Measurements from ENCODE around the gene UBAC2. TPM values are rescaled to one million over a fixed set of nuclear protein-coding genes. Genes with fewer than 3 reads are reported as not detected.
"Not testable (repeated sequence)": the region's sequence is repeated elsewhere in the genome, so short reads cannot be mapped to it uniquely, and the experiment has no call there.

The UBAC2 gene
- total RNA-seq, 1 donor from 2014 or later: 34.0 TPM

DNA sequence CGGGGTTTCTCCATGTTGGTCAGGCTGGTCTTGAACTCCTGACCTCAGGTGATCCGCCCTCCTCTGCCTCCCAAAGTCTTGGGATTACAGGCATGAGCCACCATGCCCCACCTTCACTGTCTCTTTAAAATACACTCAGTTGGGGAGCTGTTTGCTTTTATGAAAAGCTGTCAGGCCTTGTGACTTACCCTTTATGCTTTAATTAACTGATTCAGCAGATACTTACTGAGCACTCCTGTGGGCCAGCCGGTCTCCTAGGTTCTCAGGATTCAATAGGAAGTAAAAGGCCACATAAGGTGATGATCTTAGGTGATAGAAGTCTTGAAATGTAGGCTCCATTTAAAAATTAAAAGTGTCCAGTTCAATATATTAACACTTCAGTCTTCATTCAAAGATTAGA is 7.5 kb downstream of the UBAC2 start:
- intact Hi-C loops (cut with DNase I): no loop called here
- ATAC-seq: no peak
- DNase-seq (ENCODE audit: low spot score): no peak

DNA sequence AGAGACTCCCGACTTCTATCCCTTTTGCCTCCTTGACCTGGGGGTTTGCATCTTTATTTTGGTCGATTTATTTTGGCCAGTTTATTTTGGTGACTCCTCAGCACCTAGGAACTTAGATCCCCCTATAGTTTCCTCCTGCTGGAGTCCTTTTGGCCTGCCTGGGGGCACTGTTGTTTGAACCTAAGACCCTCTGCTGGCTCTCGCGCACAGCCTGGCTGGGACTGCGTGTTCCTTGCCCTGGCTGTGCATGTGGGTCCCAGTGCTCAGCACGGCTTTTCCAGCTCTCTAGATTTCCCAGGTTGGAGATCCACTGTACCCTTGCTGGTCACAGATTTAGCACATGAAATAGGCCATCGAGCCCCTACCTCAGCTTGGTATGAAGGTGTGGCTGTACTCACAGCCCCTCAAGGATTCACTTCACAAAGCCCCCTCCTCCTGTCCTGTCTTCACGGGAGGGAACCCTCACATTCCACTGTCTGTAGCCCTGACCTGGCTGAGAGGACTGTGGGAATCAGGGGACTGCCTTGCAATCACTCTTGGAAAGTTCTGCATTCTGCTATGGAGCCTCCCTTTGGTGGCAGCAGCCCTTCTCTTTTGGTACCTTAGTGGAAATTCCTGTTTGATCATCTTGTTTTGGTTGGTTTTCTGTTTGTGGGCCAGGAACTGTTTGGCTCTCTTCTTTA is 8.3 kb downstream of the UBAC2 start:
- DNase-seq (ENCODE audit: low spot score) (no peak), ATAC-seq (no peak)
- intact Hi-C loops (cut with DNase I): no loop called here

DNA sequence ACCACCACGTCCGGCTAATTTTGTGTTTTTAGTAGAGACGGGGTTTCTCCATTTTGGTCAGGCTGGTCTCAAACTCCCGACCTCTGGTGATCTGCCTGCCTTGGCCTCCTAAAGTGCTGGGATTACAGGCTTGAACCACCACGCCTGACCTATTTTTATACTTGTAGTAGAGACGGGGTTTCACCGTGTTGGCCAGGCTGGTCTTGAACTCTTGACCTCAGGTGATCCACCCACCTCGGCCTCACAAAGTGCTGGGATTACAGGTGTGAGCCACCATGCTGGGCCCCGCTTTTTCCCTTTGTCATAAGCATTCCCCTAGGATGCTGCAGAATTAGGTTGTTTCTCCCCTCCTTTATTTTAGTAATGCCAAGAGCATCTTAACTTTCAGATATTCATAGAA is 10.0 kb downstream of the UBAC2 start:
- ATAC-seq; intact Hi-C loops (cut with DNase I); DNase-seq (ENCODE audit: low spot score): not testable (repeated sequence)

DNA sequence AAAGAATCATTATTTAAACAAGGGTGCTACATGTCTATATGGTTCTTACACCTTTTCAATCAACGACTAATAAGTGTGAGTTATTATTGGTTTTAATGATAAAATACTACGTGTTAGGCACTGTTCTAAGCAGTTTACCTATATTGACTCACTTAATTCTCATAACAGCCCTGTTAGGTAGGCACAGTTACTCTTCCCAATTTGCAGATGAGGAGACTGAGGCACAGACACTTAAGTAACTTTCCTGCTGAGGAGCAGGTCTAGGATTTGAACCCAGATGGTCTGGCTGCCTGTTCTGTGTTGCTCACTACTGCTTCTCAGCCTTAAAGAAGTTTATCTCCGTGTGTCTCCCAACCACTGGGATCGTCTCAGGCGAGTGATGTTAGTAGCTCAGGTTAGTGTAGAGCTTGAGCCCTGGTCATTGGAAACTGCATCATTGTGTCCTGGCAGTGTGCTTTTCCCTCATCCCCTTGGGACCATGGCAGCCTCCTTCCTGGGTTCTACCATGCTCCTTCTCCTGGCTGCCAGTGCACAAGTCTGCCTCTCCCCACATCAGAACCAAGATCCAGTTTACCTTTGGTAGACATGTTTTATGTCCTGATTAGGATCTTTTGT is 10.9 kb downstream of the UBAC2 start:
- intact Hi-C loops (cut with DNase I): no loop called here
- DNase-seq (ENCODE audit: low spot score): no peak
- no peak for ATAC-seq

DNA sequence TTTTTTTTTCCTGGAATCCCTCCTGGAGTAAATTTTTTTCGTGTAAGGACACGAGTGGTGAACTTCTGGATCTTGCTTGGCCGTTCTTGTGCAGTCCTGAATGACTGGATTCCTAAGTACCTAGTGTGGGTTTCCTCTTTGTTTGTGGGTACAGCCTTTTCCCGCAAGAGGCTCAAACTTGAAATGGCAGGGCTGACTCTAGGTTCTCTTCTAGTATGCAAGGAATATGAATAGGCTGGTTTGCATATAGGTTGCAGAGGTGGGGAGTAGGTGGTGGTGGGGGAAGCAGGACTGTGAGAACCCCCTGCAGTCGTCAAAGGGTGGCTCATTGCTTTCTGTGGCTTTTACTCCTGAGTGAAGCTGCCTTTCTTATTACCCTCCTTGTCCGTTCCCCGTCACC is 13.6 kb downstream of the UBAC2 start:
- intact Hi-C loops (cut with DNase I): no loop called here
- ATAC-seq (no peak), DNase-seq (ENCODE audit: low spot score) (no peak)

DNA sequence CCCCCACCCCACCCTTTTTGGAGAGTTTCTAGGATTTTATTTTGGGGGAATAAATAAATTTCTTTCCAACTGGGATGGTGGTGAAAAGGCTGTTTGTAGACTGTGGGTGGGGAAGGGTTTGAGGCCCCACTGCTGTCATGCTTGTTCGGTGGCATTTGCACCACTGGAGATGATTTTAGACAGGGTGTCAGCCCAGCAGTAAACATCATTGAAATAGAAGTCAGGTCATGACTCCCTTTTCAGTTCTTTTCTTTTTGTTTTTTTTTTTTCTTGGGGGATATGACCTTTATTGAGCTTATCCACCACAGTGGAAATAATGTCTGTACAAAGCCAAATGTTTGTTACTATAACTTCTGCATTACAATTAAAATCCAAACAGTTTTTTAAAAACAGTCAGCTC is 14.1 kb downstream of the UBAC2 start:
- no peak for ATAC-seq
- intact Hi-C loops (cut with DNase I): no loop called here
- DNase-seq (ENCODE audit: low spot score): no peak

DNA sequence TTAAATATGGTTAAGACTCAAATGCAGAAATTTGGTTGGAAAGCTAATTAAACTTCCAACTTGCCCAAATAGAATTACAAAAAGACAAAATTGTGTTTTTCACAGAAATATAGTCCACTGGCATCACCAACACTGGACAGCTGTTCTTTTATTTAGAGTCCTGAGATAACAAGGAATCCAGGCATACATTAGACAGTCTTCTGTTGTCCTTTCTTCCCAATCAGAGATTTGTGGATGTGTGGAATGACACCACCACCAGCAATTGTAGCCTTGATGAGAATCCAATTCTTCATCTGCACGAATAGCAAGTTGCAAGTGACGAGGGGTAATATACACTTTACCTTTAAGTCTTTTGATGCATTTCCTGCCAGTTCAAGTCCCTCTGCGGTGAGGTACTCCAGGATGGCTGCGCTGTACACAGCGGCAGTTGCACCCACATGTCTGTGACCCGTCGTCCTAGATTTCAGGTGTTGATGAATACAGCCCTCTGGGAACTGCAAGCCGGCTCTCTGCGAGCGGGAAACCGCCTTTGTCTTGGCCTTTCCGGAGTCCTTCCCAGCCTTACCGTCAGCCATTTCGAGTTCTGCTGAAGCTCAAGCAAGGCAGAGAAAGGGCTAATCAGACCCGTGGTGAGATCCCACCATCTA is 14.7 kb downstream of the UBAC2 start:
- intact Hi-C loops (cut with DNase I): no loop called here
- DNase-seq (ENCODE audit: low spot score) (no peak), ATAC-seq (no peak)

DNA sequence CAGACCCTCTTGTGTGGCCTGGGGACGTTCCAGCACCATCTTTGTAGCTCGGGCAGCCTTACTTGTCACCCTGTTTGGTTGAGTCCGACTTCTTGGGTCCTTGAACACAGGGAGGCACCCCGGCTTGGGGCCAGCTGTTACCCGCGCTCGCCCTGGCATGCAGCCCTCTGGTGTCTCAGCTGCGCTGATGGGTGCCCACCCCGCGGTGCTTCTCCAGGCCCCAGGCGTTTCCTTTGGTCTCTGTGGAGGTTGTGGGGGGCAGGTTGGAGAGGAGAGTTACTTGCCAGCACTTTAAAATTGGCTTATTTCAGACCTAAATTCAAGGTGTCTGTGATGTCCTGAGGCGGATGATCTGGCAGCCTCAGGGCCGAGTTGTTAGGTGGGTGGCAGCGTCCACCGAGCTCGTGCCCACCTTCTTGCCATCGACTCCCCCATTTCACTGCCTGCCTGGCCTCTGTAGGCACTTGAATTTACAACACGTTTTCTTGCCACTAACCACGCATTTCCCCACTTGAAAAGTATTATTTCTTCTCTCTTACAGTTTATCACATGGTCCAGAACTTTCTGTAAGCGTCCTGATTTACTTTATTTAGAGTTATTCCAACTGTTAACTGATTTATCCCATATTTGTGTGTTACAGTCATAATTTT is 16.9 kb downstream of the UBAC2 start:
- intact Hi-C loops (cut with DNase I): no loop called here
- ATAC-seq (no peak), DNase-seq (ENCODE audit: low spot score) (no peak)

DNA sequence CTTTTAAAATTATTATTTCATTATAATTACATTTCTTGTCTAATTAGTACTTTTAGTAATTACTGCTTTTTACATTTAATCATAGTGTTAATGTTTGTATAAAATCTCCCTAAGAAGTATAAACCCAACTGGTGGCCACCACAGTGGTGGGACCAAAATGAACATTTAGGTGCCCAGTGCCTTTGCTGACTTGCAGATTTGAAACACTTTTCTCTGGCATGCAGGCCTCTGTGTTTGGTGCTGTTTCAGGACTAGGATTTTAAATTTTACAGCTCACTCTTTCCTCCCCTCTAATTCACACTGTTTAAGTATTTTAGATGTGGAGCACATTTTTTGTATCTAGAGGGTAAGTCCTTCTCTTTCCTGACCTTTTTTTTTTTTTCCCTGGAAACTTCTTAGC is 17.5 kb downstream of the UBAC2 start:
- ATAC-seq (no peak), DNase-seq (ENCODE audit: low spot score) (no peak)
- intact Hi-C loops (cut with DNase I): no loop called here

DNA sequence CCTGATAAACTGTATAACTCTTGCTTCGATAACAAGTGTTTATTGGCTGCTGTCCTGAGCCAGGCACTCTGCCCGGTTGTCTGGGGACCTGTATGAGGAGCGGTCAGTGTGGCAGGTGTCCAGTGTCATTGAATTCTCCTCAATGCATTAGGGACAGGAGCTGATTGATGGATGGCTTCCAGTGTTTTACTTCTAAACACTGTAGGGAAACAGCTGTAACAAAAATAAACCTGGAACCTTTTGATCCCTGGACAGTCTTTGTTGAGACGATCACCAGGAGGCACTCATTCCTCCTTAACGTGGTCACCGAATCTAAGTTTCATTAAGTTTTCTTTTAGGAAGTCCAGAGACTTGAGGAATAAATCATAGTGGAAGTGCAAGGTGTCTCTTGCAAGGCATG is 17.9 kb downstream of the UBAC2 start:
- no peak for ATAC-seq
- intact Hi-C loops (cut with DNase I): no loop called here
- DNase-seq (ENCODE audit: low spot score): no peak

DNA sequence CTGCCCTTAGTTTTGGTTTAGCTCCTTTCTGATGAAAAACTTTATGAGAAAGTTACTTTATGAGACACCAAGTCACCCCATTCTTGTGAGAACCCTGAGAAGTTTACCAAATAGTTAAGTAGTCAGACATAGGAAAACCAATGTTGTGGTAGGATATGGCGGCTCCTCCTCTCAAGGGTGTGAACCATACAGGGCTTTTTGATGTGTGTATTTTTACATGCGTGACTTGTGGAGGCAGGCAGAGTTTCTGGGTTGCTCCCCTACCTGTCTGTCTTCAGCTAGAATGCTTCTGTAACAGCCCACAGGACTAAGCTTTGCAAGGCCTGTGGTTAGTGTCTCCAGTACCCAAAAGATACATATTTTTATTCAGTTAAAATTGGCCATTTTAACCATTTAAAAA is 18.3 kb downstream of the UBAC2 start:
- ATAC-seq: no peak
- intact Hi-C loops (cut with DNase I): no loop called here
- no peak for DNase-seq (ENCODE audit: low spot score)

DNA sequence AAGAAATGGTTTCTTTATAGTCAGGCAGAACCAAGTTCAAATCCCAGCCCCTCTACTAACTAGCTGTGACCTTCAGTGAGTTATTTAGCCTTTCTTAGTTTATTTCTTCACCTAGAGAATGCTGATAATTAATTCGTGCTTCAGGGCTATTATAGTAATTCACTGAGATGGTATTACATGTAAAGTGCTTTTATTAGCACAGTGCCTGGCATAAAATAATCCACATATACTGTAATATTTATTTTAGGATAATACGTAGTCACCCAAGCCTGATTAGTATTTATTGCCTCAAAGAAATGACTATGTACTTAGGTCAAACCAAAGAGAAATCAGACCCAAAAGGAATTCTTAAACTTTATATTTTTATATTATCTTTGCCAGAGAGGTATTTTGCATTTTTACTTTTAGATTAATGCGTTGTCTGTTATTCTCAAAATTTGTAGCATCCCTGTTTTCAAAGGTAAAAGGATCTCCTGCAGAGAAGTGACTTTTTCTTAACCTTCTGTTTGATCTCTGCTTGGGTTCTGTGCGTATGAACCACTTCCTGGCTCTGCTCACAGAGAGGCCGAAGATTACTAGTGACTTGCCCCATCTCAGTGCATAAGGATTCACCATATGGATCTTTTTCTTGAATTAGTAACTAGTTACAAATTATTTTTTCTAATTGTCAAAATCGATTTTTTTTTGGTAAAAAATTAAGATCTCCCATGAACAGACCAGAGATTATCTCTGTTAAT is 19.7 kb downstream of the UBAC2 start:
- ATAC-seq (no peak), DNase-seq (ENCODE audit: low spot score) (no peak)
- intact Hi-C loops (cut with DNase I): no loop called here

DNA sequence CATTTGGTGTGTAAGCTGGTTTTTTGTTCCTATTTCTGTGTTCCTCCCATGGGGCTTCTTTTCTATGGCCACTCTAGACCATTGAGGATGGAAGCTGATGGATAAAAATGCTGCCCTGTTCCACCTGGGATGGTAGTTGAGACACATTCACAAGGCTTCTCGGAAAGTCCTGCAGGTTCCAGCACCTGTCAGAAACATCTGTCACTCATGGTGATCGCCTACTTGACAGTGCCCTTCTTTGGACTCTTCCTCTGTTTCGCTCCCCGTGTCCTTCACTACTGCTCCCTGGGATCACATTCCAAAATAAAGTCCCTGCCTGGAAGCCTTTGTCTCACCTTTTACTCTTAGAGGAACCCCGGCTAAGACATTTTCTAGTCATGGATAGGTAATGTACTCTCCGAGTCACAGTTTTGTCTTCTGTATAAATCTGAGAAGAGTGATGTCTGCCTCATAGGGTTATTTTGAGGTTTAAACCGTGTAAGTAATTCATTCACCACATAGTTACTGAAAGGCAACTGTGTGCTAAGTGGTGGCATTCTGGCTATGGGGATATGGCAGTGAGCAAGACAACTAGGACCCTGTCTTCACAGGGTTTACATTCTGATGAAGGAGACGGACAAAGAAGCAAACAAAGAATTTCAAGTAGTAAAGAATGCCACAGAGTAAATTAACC is 21.0 kb downstream of the UBAC2 start:
- intact Hi-C loops (cut with DNase I): no loop called here
- ATAC-seq (no peak), DNase-seq (ENCODE audit: low spot score) (no peak)

DNA sequence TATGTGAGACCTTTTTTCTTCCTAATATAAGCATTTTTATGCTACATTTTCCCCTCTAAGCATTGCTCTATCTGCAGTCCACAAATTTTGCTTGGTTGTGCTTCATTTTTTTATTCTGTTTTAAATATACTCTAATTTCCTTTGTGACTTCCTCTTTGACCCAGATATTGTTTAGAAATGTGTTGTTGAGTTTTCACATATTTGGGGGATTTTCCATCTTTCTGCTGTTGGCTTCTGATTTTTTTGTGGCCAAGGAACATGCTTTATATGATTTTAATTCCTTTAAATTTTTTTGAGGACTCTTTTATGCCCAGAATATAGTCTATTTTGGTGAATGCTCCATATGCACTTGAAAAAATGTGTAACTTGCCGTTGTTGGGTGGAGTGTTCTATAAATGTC is 22.9 kb downstream of the UBAC2 start:
- DNase-seq (ENCODE audit: low spot score) (no peak), ATAC-seq (no peak)
- intact Hi-C loops (cut with DNase I): no loop called here

DNA sequence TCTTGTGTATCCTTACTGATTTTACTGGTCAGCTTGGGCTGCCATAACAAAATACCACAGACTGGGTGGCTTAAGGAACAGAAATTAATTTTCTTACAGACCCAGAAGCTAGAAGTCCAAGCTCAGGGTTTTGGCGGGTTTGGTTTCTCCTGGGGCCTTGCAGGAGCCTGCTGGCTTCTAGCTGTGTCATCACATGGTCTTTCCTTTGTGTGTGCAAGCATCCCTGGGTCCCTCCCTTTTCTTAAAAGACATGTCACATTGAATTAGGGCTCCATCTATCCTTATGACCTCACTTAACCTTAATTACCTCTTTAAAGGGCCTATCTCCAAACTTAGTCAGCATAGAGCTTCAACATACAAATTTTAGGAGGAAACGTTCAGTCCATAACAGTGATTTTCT is 23.4 kb downstream of the UBAC2 start:
- DNase-seq (ENCODE audit: low spot score) (no peak), ATAC-seq (no peak)
- intact Hi-C loops (cut with DNase I): no loop called here

DNA sequence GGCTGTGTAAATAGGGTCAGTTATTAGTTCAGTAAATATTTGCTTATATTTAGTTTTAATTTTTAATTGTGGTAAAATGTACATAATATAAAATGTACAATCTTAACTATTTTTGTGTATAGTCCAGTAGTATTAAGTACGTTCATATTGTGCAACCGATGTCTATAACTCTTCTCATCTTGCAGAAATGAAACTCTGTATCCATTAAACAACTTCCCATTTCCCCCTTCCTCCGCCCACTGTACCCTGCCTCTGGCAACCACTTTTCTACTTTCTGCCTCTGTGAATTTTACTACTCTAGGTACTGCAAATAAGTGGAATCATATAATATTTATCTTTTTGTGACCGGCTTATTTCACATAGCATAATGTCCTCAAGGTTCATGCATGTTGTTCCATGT is 24.4 kb downstream of the UBAC2 start:
- peak; percentile 49 for ATAC-seq

DNA sequence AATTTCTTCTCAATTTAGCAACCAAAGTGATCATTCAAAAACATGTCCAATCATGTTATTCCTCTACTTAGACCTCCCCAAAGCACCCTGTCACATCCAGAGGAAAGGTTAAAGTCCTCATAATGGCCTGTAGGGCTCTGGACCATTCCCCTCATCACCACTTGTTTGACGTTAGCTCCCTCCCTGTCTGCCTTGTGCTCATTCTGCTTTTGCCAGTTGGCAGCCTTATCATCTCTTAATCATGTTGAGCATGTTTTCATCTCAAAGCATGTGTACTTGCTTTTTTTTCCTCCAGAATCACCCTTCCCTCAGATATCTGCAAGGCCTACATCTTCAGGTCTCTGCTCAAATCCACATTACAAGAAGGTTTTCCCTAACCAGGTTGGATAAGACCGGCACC is 25.9 kb downstream of the UBAC2 start:
- intact Hi-C loops (cut with DNase I): no loop called here
- no peak for DNase-seq (ENCODE audit: low spot score)
- ATAC-seq: no peak

More for the DNA sequence above, 24.4 kb downstream of the UBAC2 start:
- intact Hi-C loops (cut with DNase I): no loop called here
- no peak for DNase-seq (ENCODE audit: low spot score)

DNA sequence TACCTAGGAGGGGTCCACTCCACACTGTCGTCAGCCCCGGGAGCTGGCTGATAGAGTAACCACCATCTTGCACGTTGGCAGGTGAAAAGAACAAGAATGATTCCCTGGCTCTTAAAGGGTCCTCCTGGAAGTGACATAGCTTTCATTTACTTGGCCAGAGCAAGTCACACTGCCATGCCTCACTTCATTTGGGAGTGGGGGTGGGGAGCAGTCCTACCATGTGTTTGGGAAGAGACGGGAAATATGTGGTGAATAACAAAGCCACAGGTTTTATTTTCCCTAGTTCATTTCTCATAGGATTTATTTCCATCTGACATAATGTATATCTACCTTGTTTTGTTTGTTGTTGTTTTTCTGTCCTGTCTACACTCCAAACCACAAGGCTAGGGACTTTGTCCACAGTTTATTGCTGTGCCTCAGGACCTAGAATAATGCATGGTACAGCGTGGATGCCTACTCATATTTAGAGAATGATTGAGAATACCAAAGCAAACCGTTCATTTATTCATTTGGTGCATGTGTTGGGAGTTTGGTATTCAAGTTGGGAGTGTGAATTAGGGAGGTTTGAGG is 26.8 kb downstream of the UBAC2 start:
- intact Hi-C loops (cut with DNase I): no loop called here
- DNase-seq (ENCODE audit: low spot score) (no peak), ATAC-seq (no peak)

All from sciatic nerve (tissue), 2 donors.